Measurements from ENCODE around the gene AGRN. TPM values are rescaled to one million over a fixed set of nuclear protein-coding genes. Genes with fewer than 3 reads are reported as not detected.

Gene AGRN
- total RNA-seq, 1 experiment from 2014 or later = 134 TPM

- RAD21 ChIA-PET (ENCODE audit: low non-redundant PET in 1 of 2, low total read pairs in 2 of 2, uncharacterized antibody in 2 of 2, unreplicated experiment in 2 of 2) = no interaction called here
- peak within 1 kb of the TSS; percentile 87 for H3K9ac ChIP-seq (ENCODE audit: low read length)
- H3K4me2 ChIP-seq (ENCODE audit: low read length) = peak within 1 kb of the TSS; percentile 100
- no peaks in the 10 kb centered on the region for H3K9me3 ChIP-seq (ENCODE audit: control insufficient read depth in 1 of 2, insufficient read depth in 1 of 2, low read depth in 1 of 2, low read length in 2 of 2)
- peak; percentile 75 for ATAC-seq
- peaks cover 22 to 44% of the 10 kb centered on the region in 2 experiments for H3K4me1 ChIP-seq (ENCODE audit: control insufficient read depth in 1 of 2, insufficient read depth in 2 of 2, low read length in 2 of 2)
- POLR2A ChIA-PET = interaction anchor here (0.6 to 1.9 kb wide), 12 partner anchors 11 to 261 kb away, joined by 3 to 12 read pairs (median 4); partner anchors contain the start of genes HES4, RNF223 and UBE2J2
- no peak within 1 kb of the TSS for H2AFZ ChIP-seq (ENCODE audit: low read depth, low read length, poor library complexity, severe bottlenecking)
- H3K36me3 ChIP-seq (ENCODE audit: control insufficient read depth in 1 of 2, insufficient read depth in 2 of 2, low read length in 2 of 2) = no peaks in the 10 kb centered on the region
- H3K79me2 ChIP-seq (ENCODE audit: insufficient read depth, low read length) = peaks cover 8% of the 10 kb centered on the region
- TF ChIP-seq POLR2AphosphoS5 (IDR thresholded peaks at IDR 0.05; ENCODE audit: low read depth, low read length) (peak; percentile 90), POLR2A (IDR thresholded peaks at IDR 0.05; ENCODE audit: borderline replicate concordance, extremely low read depth, insufficient read depth, insufficient read length) (peak; percentile 49), TCF7L2 (IDR thresholded peaks at IDR 0.05; ENCODE audit: borderline replicate concordance, extremely low read depth, insufficient read depth, insufficient read length) (no peak)
- H3K4me3 ChIP-seq (replicated peaks in 1 of 2; ENCODE audit: low read depth in 1 of 2, low read length in 2 of 2) = peak within 1 kb of the TSS; percentile 80 to 90
- peak; percentile 60 for DNase-seq (ENCODE audit: low read depth, low spot score)
- CTCF ChIA-PET = interaction anchor here (0.9 to 3.6 kb wide), 4 partner anchors 11 to 109 kb away, joined by 3 to 26 read pairs (median 6); no protein-coding TSS in a partner anchor
- intact Hi-C loops (cut with micrococcal nuclease) = no loop called here
- H4K20me1 ChIP-seq (ENCODE audit: insufficient read depth) = no peaks in the 10 kb centered on the region
- TSS peak; percentile 93 for BruUV-seq (replicated peaks)
- H3K9me2 ChIP-seq (ENCODE audit: insufficient read depth) = no peaks in the 10 kb centered on the region
- H3K27me3 ChIP-seq (ENCODE audit: insufficient read depth, low read length) = no peaks in the 10 kb centered on the region
- peak within 1 kb of the TSS; percentile 73 for H3K27ac ChIP-seq (ENCODE audit: low read depth, low read length)
Observed at GRCh38 chr1:1013105-1013921, 6.6 kb upstream of the AGRN start, which contains the start of gene ISG15. ISG15 (plus strand) TSS chr1:1013497; CDS start chr1:1013574, 77 bp downstream.

- Histone ChIP-seq H3K79me2 (ENCODE audit: insufficient read depth, low read length) (peaks cover 8% of the 10 kb centered on the region), H3K4me2 (ENCODE audit: low read length) (peak overlapping the region; percentile 100), H3K4me3 (replicated peaks in 1 of 2; ENCODE audit: low read depth in 1 of 2, low read length in 2 of 2) (peak overlapping the region; percentile 80 to 90), H3K9me2 (ENCODE audit: insufficient read depth) (no peaks in the 10 kb centered on the region), H3K36me3 (ENCODE audit: control insufficient read depth in 1 of 2, insufficient read depth in 2 of 2, low read length in 2 of 2) (no peaks in the 10 kb centered on the region), H3K9me3 (ENCODE audit: control insufficient read depth in 1 of 2, insufficient read depth in 1 of 2, low read depth in 1 of 2, low read length in 2 of 2) (no peaks in the 10 kb centered on the region), H3K27ac (ENCODE audit: low read depth, low read length) (peak overlapping the region; percentile 73), H4K20me1 (ENCODE audit: insufficient read depth) (no peaks in the 10 kb centered on the region), H3K9ac (ENCODE audit: low read length) (peak overlapping the region; percentile 87), H3K4me1 (ENCODE audit: control insufficient read depth in 1 of 2, insufficient read depth in 2 of 2, low read length in 2 of 2) (peaks cover 27 to 48% of the 10 kb centered on the region in 2 experiments), H3K27me3 (ENCODE audit: insufficient read depth, low read length) (no peaks in the 10 kb centered on the region), H2AFZ (ENCODE audit: low read depth, low read length, poor library complexity, severe bottlenecking) (no peak overlapping the region)
- POLR2A ChIA-PET = interaction anchor here (0.6 to 1.9 kb wide), 12 partner anchors 12 to 260 kb away, joined by 3 to 12 read pairs (median 4); partner anchors contain the start of genes HES4, RNF223 and UBE2J2
- intact Hi-C loops (cut with micrococcal nuclease) = no loop called here
- DNase-seq (ENCODE audit: low read depth, low spot score) = no peak
- ATAC-seq = peak; percentile 63
- CTCF ChIA-PET = interaction anchor here (0.9 to 3.6 kb wide), 6 partner anchors 11 to 109 kb away, joined by 3 to 26 read pairs (median 4); no protein-coding TSS in a partner anchor
- BruUV-seq (replicated peaks) = no TSS peak
- RAD21 ChIA-PET (ENCODE audit: low non-redundant PET in 1 of 2, low total read pairs in 2 of 2, uncharacterized antibody in 2 of 2, unreplicated experiment in 2 of 2) = no interaction called here
- peak; percentile 71 for TF ChIP-seq YY1 (IDR thresholded peaks at IDR 0.05; ENCODE audit: extremely low read depth, insufficient replicate concordance, low read depth, low read length)
- 0 out of 2 replicates have a peak, but pooled peaks have one; percentile 25 for TF ChIP-seq ZFX (IDR thresholded peaks at IDR 0.05)
- no peak for TF ChIP-seq ZNF274 (IDR thresholded peaks at IDR 0.05; ENCODE audit: low read depth, low read length)
- no peak for TF ChIP-seq EZH2phosphoT487 (IDR thresholded peaks at IDR 0.05; ENCODE audit: borderline replicate concordance)
- no peak for TF ChIP-seq MAX (IDR thresholded peaks at IDR 0.05)
- no peak for TF ChIP-seq EGR1 (IDR thresholded peaks at IDR 0.05; ENCODE audit: low read depth)
- TF ChIP-seq REST (IDR thresholded peaks at IDR 0.05; ENCODE audit: low read depth) = no peak
- peak; percentile 25; the same call in 1 of the 2 replicates for TF ChIP-seq POLR2AphosphoS5 (IDR thresholded peaks at IDR 0.05; ENCODE audit: low read depth, low read length)
- TF ChIP-seq CBX3 (IDR thresholded peaks at IDR 0.05; ENCODE audit: low read depth) = no peak
- no peak for TF ChIP-seq CEBPB (IDR thresholded peaks at IDR 0.05; ENCODE audit: low read depth)
- TF ChIP-seq POLR2A (IDR thresholded peaks at IDR 0.05; ENCODE audit: borderline replicate concordance, extremely low read depth, insufficient read depth, insufficient read length) = no peak
- no peak for TF ChIP-seq SIN3A (IDR thresholded peaks at IDR 0.05; ENCODE audit: low read depth)
Observed at GRCh38 chr1:1013922-1014648, 5.8 kb upstream of the AGRN start.

Data from HCT116 (cell line).